Erythroblast (primary cell): Measurements from ENCODE around the gene TVP23A.

ENCODE experiments used
- GATA1 ChIP-seq: IDR thresholded peaks from 2 replicates; pipeline ENCODE4 v1.6.1; 2011; ENCODE audit warnings: low read depth, mild to moderate bottlenecking, control low read depth, low read length, moderate library complexity
- POLR2A ChIP-seq: IDR thresholded peaks from 2 replicates; pipeline ENCODE4 v1.6.1; 2011; ENCODE audit warnings: mild to moderate bottlenecking, low read length

DNA sequence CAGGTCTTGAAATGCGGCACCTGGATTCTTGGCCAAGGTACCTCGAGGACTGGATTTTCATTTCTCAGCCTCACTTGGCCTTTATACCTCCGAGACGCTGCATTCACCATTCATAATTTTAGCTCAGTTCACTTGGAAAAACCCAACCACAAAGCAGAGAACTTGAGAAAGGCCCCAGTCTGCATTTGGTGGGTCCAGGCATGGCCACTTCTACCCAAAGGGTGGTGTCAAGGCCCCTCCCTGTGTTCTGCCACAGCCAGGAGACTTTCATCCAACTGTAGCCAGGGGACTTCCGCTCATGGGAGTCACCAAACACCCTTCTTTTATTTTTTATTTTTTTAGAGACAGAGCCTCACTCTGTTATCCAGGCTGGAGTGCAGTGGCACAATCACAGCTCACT is 14.7 kb upstream of the TVP23A start:
- no peak for TF ChIP-seq POLR2A
- no peak for TF ChIP-seq GATA1
